HL-60/S4 treated with retinoic acid at 250 ng/mL for 4 days and 3 days (cell line): Measurements from ENCODE around the gene DLG2.
"Not testable (repeated sequence)": the region's sequence is repeated elsewhere in the genome, so short reads cannot be mapped to it uniquely, and the experiment has no call there.

Experiments used
- in situ Hi-C: fragments of 300-500 bp; cut with MboI; formaldehyde crosslinking; loops from 2 replicates; pipeline ENCODE4 v1.7.0; 2022; ENCODE audit warnings: low sequenced_read_pairs

Gene DLG2

GRCh38 chr11:83475760-83476159 lies 2151.4 kb downstream of the DLG2 start:
- in situ Hi-C loops, result no loop called here

GRCh38 chr11:83473743-83474142 lies 2153.4 kb downstream of the DLG2 start:
- in situ Hi-C loops, result no loop called here

- in situ Hi-C loops, result no loop called here
These were observed 2154.3 kb downstream of the DLG2 start for GRCh38 chr11:83472806-83473205.

GRCh38 chr11:83471831-83472727 lies 2155.1 kb downstream of the DLG2 start:
- in situ Hi-C loops, result no loop called here

GRCh38 chr11:83467837-83468236 lies 2159.3 kb downstream of the DLG2 start:
- in situ Hi-C loops, result no loop called here

GRCh38 chr11:83464160-83464944 lies 2162.8 kb downstream of the DLG2 start:
- in situ Hi-C loops, result no loop called here

- in situ Hi-C loops, result no loop called here
These were observed 2167.3 kb downstream of the DLG2 start for GRCh38 chr11:83459798-83460197.

- in situ Hi-C loops, result no loop called here
These were observed 2170.6 kb downstream of the DLG2 start for GRCh38 chr11:83456566-83456965.

- in situ Hi-C loops, result no loop called here
These were observed 2171.1 kb downstream of the DLG2 start for GRCh38 chr11:83456075-83456474.

GRCh38 chr11:83455356-83455755 lies 2171.8 kb downstream of the DLG2 start:
- in situ Hi-C loops, result no loop called here

GRCh38 chr11:83454674-83455073 lies 2172.5 kb downstream of the DLG2 start:
- in situ Hi-C loops, result no loop called here

GRCh38 chr11:83449338-83449913 lies 2177.7 kb downstream of the DLG2 start:
- in situ Hi-C loops, result no loop called here

GRCh38 chr11:83448686-83449085 lies 2178.5 kb downstream of the DLG2 start:
- in situ Hi-C loops, result no loop called here

- in situ Hi-C loops, result not testable (repeated sequence)
These were observed 2183.3 kb downstream of the DLG2 start for GRCh38 chr11:83443880-83444279.

- in situ Hi-C loops, result no loop called here
These were observed 2185.5 kb downstream of the DLG2 start for GRCh38 chr11:83441601-83442000.

- in situ Hi-C loops, result no loop called here
These were observed 2186.0 kb downstream of the DLG2 start for GRCh38 chr11:83441171-83441570.

- in situ Hi-C loops, result no loop called here
These were observed 2188.7 kb downstream of the DLG2 start for GRCh38 chr11:83438438-83438837.

GRCh38 chr11:83437939-83438338 lies 2189.2 kb downstream of the DLG2 start:
- in situ Hi-C loops, result no loop called here

- in situ Hi-C loops, result no loop called here
These were observed 2190.3 kb downstream of the DLG2 start for GRCh38 chr11:83436855-83437254.

GRCh38 chr11:83434812-83435211 lies 2192.3 kb downstream of the DLG2 start:
- in situ Hi-C loops, result not testable (repeated sequence)

GRCh38 chr11:83427943-83428342 lies 2199.2 kb downstream of the DLG2 start:
- in situ Hi-C loops, result no loop called here

GRCh38 chr11:83427501-83427900 lies 2199.6 kb downstream of the DLG2 start:
- in situ Hi-C loops, result no loop called here
